ENCODE measurements around the gene PFN1. TPM values are rescaled to one million over a fixed set of nuclear protein-coding genes. Genes with fewer than 3 reads are reported as not detected.

Gene PFN1
- total and polyA plus RNA-seq, 2 of the 8 experiments (the other 6 are each of a cell fraction or from before 2014, with no cell fraction given): 1,355 to 1,949 TPM

GRCh38 chr17:4965311-4965986, 17.1 kb upstream of the PFN1 start:
- Histone ChIP-seq H3K4me2 (ENCODE audit: insufficient read depth in 1 of 2, low read depth in 2 of 2, low read length in 2 of 2) (peak overlapping the region in 1 of 2 experiments; percentile 99; a peak in 1 of 4 replicates), H2AK5ac (ENCODE audit: low read depth, low read length) (no peak overlapping the region; the same call in 1 of the 2 replicates), H3K79me1 (ENCODE audit: low read depth, low read length) (peaks cover 3% of the 10 kb centered on the region; the same call in 1 of the 2 replicates), H4K8ac (ENCODE audit: extremely low read depth, insufficient read depth, low read length) (no peak overlapping the region), H3K4me1 (replicated peaks in 1 of 4; ENCODE audit: control insufficient read depth in 3 of 4, insufficient read depth in 4 of 4, low read length in 3 of 4) (peaks cover 5 to 18% (median 9%) of the 10 kb centered on the region in 4 experiments), H4K20me1 (replicated peaks in 1 of 2; ENCODE audit: control insufficient read depth in 1 of 2, insufficient read depth in 2 of 2, low read length in 2 of 2) (peaks cover 0 to 7% of the 10 kb centered on the region in 2 experiments), H3K14ac (ENCODE audit: insufficient read length) (no peak overlapping the region), H3K18ac (ENCODE audit: extremely low read depth, low read length) (no peak overlapping the region), H3K9me3 (ENCODE audit: insufficient read depth in 2 of 2, low read depth in 1 of 2, low read length in 1 of 2) (no peaks in the 10 kb centered on the region), H4K91ac (replicated peaks; ENCODE audit: insufficient read length, low read length) (no peak overlapping the region), H3K4ac (replicated peaks; ENCODE audit: insufficient read length, low read depth, low read length) (no peak overlapping the region), H2BK12ac (ENCODE audit: low read depth, low read length) (no peak overlapping the region), H3K36me3 (ENCODE audit: control insufficient read depth in 2 of 4, insufficient read depth in 4 of 4, low read length in 3 of 4) (peaks cover 0 to 8% (median 0%) of the 10 kb centered on the region in 4 experiments; a peak in 2 of 8 replicates), H2AFZ (ENCODE audit: low read length) (no peak overlapping the region), H4K5ac (ENCODE audit: insufficient read length, low read depth, low read length) (no peak overlapping the region), H3K4me3 (ENCODE audit: extremely low read depth in 1 of 4, insufficient read depth in 2 of 4, low read depth in 3 of 4, low read length in 4 of 4) (no peak overlapping the region), H2BK120ac (replicated peaks; ENCODE audit: low read depth, low read length) (no peak overlapping the region), H3K9ac (replicated peaks in 1 of 4; ENCODE audit: extremely low read depth in 1 of 4, low read depth in 3 of 4, low read length in 3 of 4) (no peak overlapping the region), H3K56ac (replicated peaks; ENCODE audit: insufficient read length, low read depth, low read length) (no peak overlapping the region), H3K79me2 (ENCODE audit: control insufficient read depth in 1 of 2, insufficient read depth in 2 of 2, low read length in 2 of 2) (peaks cover 0 to 16% of the 10 kb centered on the region in 2 experiments; a peak in 2 of 4 replicates), H3K23ac (ENCODE audit: insufficient read length) (no peak overlapping the region), H2BK20ac (ENCODE audit: low read length) (no peak overlapping the region), H2BK15ac (ENCODE audit: low read length) (no peak overlapping the region), H3K23me2 (ENCODE audit: low read depth, low read length) (peaks cover 19% of the 10 kb centered on the region; the same call in 1 of the 2 replicates), H3K27ac (ENCODE audit: low read depth, low read length) (no peak overlapping the region), H2BK5ac (ENCODE audit: low read depth, low read length) (0 out of 2 replicates have a peak overlapping the region, but pooled peaks have one; percentile 44), H3K27me3 (replicated peaks in 1 of 4; ENCODE audit: control insufficient read depth in 3 of 4, extremely low read depth in 1 of 4, insufficient read depth in 3 of 4, low read length in 3 of 4) (no peaks in the 10 kb centered on the region)
- TF ChIP-seq SIX5 (IDR thresholded peaks at IDR 0.05; ENCODE audit: low read depth, low read length) (no peak), KDM5A (IDR thresholded peaks at IDR 0.05; ENCODE audit: low read length) (no peak), POLR2A (IDR thresholded peaks at IDR 0.05; ENCODE audit: control extremely low read depth in 1 of 2, low read depth in 2 of 2, low read length in 2 of 2) (no peak), POU5F1 (IDR thresholded peaks at IDR 0.05; ENCODE audit: low read depth, low read length) (no peak), HDAC2 (IDR thresholded peaks at IDR 0.05; ENCODE audit: borderline replicate concordance in 1 of 2, low read depth in 2 of 2, low read length in 2 of 2) (no peak)
- WGBS, 2 experiments (ENCODE audit: extremely low coverage in 1 of 2, insufficient coverage in 1 of 2, insufficient read length in 1 of 2, insufficient replicate concordance in 2 of 2, low coverage in 1 of 2, low lambda C conversion rate in 2 of 2, missing lambda C conversion rate in 1 of 2): 94% methylated on average over 14 of the region's 15 CpGs; no CpG with 5 or more reads in 1 of the 2 experiments
- no peak for DNase-seq (ENCODE audit: low read depth in 1 of 2, low spot score in 2 of 2)
- no peak for FAIRE-seq
- ChIA-PET CTCF (ENCODE audit: partially characterized antibody) (interaction anchor here (0.8 to 7.3 kb wide), 7 partner anchors 9 to 70 kb away, joined by 3 to 41 read pairs (median 5); no protein-coding TSS in a partner anchor), POLR2A (ENCODE audit: partially characterized antibody) (interaction anchor here (1.0 to 32.4 kb wide), 8 partner anchors 13 to 65 kb away, joined by 3 to 987 read pairs (median 18); partner anchors contain the start of genes CAMTA2, ENO3, INCA1 and KIF1C)

Data from H1 (cell line).